A549 (cell line): ENCODE results near the gene C3orf52.

ENCODE experiments used
- CTCF ChIP-seq: fragments of >200 bp; sonication (Bioruptor Twin); formaldehyde crosslinking; IDR thresholded peaks from 3 replicates; pipeline ENCODE4 v1.5.1; 2016
- POLR2A ChIP-seq: IDR thresholded peaks from 2 replicates; pipeline ENCODE4 v1.6.1; 2012; ENCODE audit warnings: mild to moderate bottlenecking, low read length

DNA sequence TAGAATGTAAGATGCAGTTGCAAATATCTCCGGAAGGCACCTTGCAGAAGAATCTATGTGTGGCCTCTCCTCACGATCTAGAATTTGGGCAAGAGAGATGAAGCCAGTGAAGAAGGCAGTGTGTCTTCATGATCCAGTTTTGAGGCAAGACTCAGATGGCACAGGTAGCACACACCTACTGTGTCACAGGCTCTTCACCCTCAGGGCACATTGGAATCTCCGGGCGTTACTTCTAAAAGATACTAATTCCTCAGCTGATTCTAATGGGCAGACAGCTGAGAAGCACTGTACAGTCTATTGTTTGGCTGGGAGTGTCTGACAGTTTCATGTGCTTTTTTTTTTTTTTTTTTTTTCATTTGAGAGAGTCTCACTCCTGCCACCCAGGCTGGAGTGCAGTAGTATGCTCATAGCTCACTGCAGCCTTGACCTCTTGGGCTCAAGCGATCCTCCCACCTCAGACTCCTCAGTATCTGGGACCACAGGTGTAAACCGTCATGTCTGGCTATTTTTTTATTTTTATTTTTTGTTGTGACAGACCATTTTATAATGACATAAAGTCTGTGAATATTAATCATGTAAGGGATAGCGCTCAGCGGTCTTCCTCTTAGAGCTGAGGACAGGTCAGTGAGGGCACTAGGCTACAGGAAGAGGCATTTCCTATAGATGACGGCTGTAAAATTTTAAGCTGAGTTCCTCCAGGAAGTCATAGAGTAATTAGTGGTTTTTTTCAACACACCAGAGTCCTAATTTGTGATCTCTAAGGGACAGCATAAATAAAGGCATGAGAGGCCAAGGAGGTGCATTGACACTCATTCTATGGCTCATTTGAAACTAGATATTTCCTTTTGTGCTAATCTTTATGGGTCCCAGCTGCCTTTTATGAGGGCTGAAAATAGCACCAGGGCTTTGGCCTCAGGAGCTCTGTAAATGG, 4.0 kb downstream of the C3orf52 start:
- TF ChIP-seq CTCF (no peak), POLR2A (no peak)
